ENCODE data around the gene LAMB1.
A peak's percentile ranks its signal among the peaks of the same experiment; 100 is the strongest.

The LAMB1 gene

DNA sequence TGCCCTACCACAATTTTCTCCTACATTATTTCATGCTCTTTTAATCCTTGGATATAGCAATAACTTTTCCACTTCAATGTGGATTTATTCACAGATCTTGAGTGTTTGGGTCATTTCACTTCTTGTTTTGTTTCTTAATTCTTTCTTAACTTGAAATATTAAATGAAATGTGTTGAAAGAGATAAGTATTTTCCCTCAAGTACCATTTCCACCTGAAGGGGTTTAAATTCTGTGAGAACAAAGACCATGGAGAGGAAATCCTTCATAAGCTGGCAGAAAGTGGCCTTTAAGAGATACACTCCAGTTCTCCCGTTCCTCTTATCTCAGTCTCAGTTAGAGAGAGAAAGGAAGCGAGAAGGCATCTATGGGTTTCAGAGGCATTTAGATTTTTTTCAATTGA is 126.0 kb downstream of the LAMB1 start:
- Mint-ChIP-seq H3K4me1 (peaks cover 0 to 6% of the 10 kb centered on the region in 2 donors), H3K4me3 (no peak overlapping the region), H3K27me3 (peaks cover 0 to 8% of the 10 kb centered on the region in 2 donors), H3K36me3 (no peaks in the 10 kb centered on the region), H3K27ac (no peak overlapping the region), H3K9me3 (no peaks in the 10 kb centered on the region)
- DNase-seq (no peak), ATAC-seq (replicated peaks) (no peak)

DNA sequence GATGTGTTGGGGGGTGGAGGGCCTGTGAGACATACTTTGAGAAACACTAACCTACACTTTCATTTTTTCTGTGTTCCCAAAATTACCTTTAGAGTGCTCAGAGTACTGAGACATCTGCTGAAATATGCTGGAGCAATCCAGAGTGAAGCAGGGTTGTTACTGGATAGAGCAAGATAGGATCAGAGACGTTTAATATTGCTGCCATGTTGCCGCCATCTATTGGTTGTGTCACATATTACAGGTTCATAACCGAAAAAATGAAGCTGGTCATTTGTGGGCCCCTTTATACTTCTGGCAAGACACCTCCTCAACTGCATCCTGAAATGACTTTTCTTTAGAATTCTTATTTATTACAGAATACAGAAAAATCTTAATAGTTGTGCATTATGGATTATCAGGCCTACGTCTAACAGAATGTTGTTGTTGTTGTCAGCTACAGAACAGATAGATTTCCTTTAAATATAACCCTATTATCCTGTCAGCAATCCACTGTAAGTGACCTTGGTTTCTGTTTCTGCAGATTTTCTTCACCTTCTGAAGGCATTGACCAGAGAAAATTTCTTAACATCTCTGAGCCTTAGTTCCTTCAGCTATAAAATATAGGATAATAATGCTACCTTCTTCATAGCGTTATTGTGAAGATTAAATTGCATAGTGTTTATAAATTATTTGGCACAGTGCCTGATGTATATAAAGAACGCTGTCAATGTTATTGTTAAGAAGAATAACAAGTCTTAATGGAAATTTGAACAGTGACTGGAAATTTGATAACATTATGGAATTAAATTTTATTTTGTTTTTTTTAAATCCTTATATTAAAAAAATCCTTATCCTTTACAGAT is 128.1 kb downstream of the LAMB1 start:
- ATAC-seq (replicated peaks) (peak; percentile 57 to 71), DNase-seq (no peak)
- H3K27ac Mint-ChIP-seq: no peak overlapping the region
- peaks cover 0 to 8% of the 10 kb centered on the region in 2 donors for H3K27me3 Mint-ChIP-seq
- H3K4me1 Mint-ChIP-seq: peaks cover 0 to 6% of the 10 kb centered on the region in 2 donors
- no peak overlapping the region for H3K4me3 Mint-ChIP-seq
- no peaks in the 10 kb centered on the region for H3K9me3 Mint-ChIP-seq
- H3K36me3 Mint-ChIP-seq: no peaks in the 10 kb centered on the region

DNA sequence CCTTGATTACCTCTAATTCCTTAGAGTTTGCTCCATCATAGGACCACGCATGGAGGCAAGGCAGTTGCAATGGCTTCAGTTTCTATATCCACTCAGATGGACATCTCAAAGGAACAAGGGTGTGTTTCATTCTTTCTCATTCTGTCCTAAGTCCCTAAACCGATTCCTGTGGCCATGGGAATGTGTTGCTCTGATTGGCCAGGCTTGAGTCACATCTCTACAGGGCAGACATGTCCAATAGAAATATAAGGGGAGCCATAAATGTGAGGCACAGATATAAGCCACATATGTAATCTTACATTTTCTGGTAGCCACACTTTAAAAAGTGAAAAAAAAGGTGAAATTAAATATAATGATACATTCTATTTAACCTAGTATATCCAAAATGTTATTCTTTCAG is 128.8 kb downstream of the LAMB1 start:
- ATAC-seq (replicated peaks): no peak
- peaks cover 0 to 8% of the 10 kb centered on the region in 2 donors for H3K27me3 Mint-ChIP-seq
- no peaks in the 10 kb centered on the region for H3K36me3 Mint-ChIP-seq
- no peak overlapping the region for H3K27ac Mint-ChIP-seq
- no peak for DNase-seq
- H3K4me3 Mint-ChIP-seq: no peak overlapping the region
- H3K9me3 Mint-ChIP-seq: no peaks in the 10 kb centered on the region
- no peaks in the 10 kb centered on the region for H3K4me1 Mint-ChIP-seq
